Measurements from ENCODE around the gene UCKL1.
"Not testable (repeated sequence)": the region's sequence is repeated elsewhere in the genome, so short reads cannot be mapped to it uniquely, and the experiment has no call there.

The UCKL1 gene

DNA sequence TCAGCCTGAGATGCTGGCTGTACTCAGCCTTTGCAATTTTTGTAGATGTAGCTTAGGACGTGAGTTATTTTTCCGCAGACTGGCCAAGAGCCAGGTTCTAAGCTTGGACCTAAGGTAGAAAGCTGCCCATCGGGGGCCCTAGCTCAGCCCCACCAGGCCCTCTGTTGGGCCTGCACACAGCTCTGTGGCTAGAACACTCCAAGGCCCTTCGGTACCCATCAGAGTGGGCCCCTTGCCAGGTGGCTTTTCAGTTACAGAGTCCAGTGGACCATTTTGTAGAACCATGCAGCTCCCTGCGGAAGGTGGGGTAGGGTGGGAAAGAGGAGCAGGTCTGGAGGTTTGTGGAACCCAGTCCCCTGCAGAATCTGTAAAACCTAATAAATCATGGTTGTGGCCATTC lies 22.6 kb downstream of the UCKL1 start:
- Mint-ChIP-seq H3K27ac (no peak overlapping the region), H3K4me3 (no peak overlapping the region), H3K4me1 (ENCODE audit: low read depth) (peaks cover 2% of the 10 kb centered on the region), H3K36me3 (ENCODE audit: low read depth) (peaks cover 29% of the 10 kb centered on the region), H3K9me3 (no peaks in the 10 kb centered on the region), H3K27me3 (ENCODE audit: low read depth) (no peaks in the 10 kb centered on the region)

DNA sequence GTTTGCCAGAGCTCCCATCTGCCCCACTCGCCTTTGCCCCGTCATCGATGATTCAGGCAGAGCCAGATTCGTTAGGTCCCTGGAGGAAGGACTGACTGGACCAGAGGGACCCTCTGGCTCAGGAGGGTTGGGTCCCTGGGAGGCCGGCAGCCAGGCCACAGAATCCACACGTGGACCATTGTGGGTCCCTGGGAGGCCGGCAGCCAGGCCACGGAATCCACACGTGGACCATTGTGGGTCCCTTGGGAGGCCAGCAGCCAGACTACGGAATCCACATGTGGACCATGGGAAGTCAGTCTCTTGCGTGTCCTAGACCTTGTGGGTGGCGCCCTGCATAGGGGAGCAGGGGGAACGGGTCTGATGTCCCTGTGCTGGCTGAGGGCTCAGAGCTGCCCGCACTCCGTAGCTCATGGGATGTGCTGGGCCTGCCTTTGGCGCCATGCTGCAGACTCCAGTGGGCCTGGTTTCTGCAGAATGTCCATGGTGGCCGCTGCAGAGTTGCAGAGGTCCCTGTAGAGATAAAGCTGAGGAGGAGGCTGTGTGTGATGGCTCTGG lies 23.5 kb downstream of the UCKL1 start:
- no peaks in the 10 kb centered on the region for H3K27me3 Mint-ChIP-seq (ENCODE audit: low read depth)
- peaks cover 38% of the 10 kb centered on the region for H3K36me3 Mint-ChIP-seq (ENCODE audit: low read depth)
- no peak overlapping the region for H3K27ac Mint-ChIP-seq
- no peak overlapping the region for H3K4me3 Mint-ChIP-seq
- no peaks in the 10 kb centered on the region for H3K9me3 Mint-ChIP-seq
- peaks cover 2% of the 10 kb centered on the region for H3K4me1 Mint-ChIP-seq (ENCODE audit: low read depth)

DNA sequence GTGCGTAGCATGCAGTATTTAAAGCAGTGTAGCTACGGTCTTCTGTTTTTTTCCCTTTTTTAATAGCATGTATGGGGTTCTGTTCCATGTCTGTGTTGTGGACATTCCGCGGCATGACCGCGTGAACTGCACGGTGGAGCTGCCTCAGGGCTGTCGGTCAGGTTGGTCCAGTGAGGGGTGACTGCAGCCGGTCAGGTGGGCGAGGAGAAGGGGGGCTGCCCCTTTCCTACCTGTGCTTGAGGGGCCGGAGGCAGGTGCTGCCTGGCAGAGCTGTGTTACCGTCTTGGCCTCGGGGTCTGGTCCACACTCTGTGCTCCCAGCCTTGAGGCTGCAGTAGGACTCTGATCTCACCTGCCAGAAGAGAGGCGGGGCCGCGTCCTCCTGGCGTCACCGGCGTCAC lies 24.5 kb downstream of the UCKL1 start:
- Mint-ChIP-seq H3K27ac (no peak overlapping the region), H3K9me3 (no peaks in the 10 kb centered on the region), H3K4me1 (ENCODE audit: low read depth) (peaks cover 2% of the 10 kb centered on the region), H3K36me3 (ENCODE audit: low read depth) (peaks cover 40% of the 10 kb centered on the region), H3K4me3 (no peak overlapping the region), H3K27me3 (ENCODE audit: low read depth) (no peaks in the 10 kb centered on the region)

DNA sequence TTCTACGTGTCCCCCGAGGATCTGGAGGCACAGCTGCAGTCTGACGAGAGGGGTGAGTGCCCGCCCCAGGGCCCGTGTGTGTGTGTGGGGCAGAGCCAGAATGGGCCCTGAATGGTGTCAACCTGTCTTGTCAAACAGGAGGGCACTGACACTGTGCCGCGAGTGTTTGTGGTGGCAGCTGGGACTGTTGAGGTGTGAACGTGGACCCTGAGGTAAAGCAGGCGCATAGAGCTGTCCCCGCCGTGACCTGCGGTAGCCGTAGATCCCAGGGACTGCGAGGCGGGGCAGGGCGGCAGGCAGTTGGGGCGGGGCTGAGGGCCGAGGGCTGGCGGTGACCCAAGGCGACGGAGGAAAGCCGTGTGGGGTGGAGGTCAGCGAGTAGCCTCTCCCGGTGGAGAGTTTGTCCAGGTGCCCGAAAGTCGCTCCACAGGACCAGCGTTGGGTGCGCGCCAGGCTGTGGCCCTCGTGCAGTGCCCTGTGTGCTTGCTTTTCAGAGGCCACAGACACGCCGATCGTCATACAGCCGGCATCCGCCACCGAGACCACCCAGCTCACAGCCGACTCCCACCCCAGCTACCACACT lies 25.2 kb downstream of the UCKL1 start:
- H3K4me3 Mint-ChIP-seq: no peak overlapping the region

DNA sequence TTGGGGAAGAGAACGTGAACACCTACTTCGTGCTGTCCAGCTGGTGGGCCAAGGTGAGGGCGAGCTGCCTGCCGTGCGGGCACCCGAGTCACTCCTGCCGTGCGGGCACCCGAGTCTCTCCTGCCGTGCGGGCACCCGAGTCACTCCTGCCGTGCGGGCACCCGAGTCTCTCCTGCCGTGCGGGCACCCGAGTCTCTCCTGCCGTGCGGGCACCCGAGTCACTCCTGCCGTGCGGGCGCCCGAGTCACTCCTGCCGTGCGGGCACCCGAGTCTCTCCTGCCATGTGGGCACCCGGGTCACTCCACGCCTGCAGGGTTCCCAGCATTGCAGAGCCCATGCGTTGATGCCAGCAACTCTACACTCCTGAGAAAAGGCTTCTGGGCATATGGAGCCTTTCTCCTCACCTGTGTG lies 26.7 kb downstream of the UCKL1 start:
- not testable (repeated sequence) for H3K27me3 Mint-ChIP-seq (ENCODE audit: low read depth); H3K4me1 Mint-ChIP-seq (ENCODE audit: low read depth); H3K4me3 Mint-ChIP-seq; H3K9me3 Mint-ChIP-seq; H3K27ac Mint-ChIP-seq
- H3K36me3 Mint-ChIP-seq (ENCODE audit: low read depth): peaks cover 37% of the 10 kb centered on the region

More for the DNA sequence above, 25.2 kb downstream of the UCKL1 start:
- no peaks in the 10 kb centered on the region for H3K27me3 Mint-ChIP-seq (ENCODE audit: low read depth)
- peaks cover 2% of the 10 kb centered on the region for H3K4me1 Mint-ChIP-seq (ENCODE audit: low read depth)
- H3K27ac Mint-ChIP-seq: no peak overlapping the region
- H3K36me3 Mint-ChIP-seq (ENCODE audit: low read depth): peaks cover 45% of the 10 kb centered on the region
- no peaks in the 10 kb centered on the region for H3K9me3 Mint-ChIP-seq

DNA sequence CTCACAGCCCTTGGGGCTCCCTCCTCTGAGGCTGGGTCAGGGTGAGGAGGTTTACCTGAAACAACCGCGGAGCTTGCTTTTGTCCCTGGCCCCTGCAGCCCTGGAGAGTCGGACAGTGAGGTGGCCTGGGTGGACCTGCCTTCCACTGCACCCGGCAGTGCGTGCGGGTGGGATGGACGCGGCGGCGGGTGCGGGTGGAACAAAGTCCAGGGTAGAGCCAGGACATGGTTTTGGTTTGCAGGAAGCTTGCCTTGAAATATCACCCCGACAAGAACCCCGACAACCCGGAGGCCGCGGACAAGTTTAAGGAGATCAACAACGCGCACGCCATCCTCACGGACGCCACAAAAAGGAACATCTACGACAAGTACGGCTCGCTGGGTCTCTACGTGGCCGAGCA lies 27.1 kb downstream of the UCKL1 start:
- Mint-ChIP-seq H3K27me3 (ENCODE audit: low read depth) (no peaks in the 10 kb centered on the region), H3K36me3 (ENCODE audit: low read depth) (peaks cover 35% of the 10 kb centered on the region), H3K9me3 (no peaks in the 10 kb centered on the region), H3K27ac (no peak overlapping the region), H3K4me3 (no peak overlapping the region), H3K4me1 (ENCODE audit: low read depth) (peaks cover 5% of the 10 kb centered on the region)

DNA sequence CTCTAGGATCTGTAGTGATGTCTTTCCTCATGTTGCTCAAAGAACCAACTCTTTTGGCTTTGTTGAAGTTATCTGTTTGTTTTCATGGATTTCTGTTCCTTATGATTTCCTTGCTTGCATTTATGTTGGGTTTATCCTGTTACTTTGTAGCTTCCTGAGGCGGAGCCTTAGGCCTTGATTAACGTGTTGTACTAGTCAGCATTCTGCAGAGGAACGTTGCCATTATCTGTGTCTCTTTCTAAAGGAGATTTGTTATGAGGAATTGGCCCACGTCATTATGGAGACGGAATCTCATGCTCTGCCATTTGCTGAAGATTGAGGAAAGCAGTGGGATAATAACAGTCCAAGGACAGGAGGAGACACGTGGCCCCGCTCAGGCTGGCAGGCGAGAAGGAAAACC lies 29.9 kb downstream of the UCKL1 start:
- H3K36me3 Mint-ChIP-seq (ENCODE audit: low read depth): peaks cover 32% of the 10 kb centered on the region

DNA sequence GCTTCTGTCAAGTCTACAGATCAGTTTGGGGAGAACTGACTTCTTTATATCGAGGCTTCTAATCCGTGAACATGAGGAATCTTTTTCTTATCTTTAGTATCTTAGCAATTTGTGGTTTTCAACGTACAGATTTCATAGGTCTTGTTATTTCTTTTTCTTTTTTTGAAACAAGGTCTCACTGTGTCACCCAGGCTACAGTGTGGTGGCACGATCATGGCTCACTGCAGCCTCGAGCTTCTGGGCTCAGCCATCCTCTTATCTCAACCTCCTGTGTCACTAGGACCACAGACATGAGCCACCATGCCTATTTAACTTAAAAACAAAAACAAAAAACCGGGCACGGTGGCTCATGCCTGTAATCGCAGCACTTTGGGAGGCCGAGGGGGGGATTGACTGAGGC lies 32.0 kb downstream of the UCKL1 start:
- no peak overlapping the region for H3K27ac Mint-ChIP-seq
- H3K27me3 Mint-ChIP-seq (ENCODE audit: low read depth): no peaks in the 10 kb centered on the region
- no peak overlapping the region for H3K4me3 Mint-ChIP-seq
- peaks cover 9% of the 10 kb centered on the region for H3K4me1 Mint-ChIP-seq (ENCODE audit: low read depth)
- H3K9me3 Mint-ChIP-seq: no peaks in the 10 kb centered on the region
- peaks cover 23% of the 10 kb centered on the region for H3K36me3 Mint-ChIP-seq (ENCODE audit: low read depth)

More for the DNA sequence above, 29.9 kb downstream of the UCKL1 start:
- H3K4me1 Mint-ChIP-seq (ENCODE audit: low read depth): peaks cover 9% of the 10 kb centered on the region
- no peaks in the 10 kb centered on the region for H3K27me3 Mint-ChIP-seq (ENCODE audit: low read depth)
- H3K27ac Mint-ChIP-seq: no peak overlapping the region
- no peaks in the 10 kb centered on the region for H3K9me3 Mint-ChIP-seq
- no peak overlapping the region for H3K4me3 Mint-ChIP-seq

DNA sequence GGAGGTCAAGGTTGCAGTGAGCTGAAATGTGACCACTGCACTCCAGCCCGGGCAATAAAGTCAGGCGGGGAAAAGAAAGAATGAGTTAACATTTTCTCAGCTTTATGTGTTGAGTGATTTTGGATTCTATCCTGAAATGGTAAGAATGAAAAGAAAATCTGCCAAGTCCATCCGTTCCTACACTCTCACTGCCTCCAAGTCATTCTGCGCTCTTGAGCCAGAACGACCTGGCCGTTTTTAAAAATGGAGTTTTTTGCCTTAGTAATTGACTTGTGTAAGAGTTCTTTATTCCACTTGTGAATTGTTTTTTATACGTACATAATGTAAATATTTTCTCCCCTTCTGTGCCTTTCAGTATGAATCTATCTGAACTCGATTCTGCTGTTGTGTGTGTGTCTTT lies 32.6 kb downstream of the UCKL1 start:
- Mint-ChIP-seq H3K27me3 (ENCODE audit: low read depth) (no peaks in the 10 kb centered on the region), H3K36me3 (ENCODE audit: low read depth) (peaks cover 19% of the 10 kb centered on the region), H3K4me3 (no peak overlapping the region), H3K4me1 (ENCODE audit: low read depth) (peaks cover 9% of the 10 kb centered on the region), H3K27ac (no peak overlapping the region), H3K9me3 (no peaks in the 10 kb centered on the region)

DNA sequence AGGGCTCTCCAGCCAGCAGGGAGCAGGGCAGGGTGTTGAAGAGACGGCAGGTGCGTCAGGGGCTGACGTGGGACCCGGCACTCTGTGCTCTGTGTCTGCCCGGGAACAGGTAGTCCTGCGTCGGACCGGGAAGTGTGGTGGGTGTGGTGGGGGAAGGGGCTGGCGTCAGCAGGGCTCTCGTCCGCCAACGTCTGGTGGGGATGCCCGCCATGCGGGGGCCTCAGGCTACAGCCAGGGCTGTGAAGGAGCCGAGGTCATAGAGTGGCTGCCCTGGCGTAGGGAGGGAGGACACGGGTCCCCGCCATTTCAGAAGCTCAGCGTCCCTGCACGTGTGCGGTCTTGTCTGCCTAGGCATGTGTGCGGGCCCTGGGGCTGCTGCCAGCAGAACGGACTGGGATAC lies 36.0 kb downstream of the UCKL1 start:
- Mint-ChIP-seq H3K27me3 (ENCODE audit: low read depth) (no peaks in the 10 kb centered on the region), H3K27ac (no peak overlapping the region), H3K4me3 (no peak overlapping the region), H3K9me3 (peaks cover 5% of the 10 kb centered on the region), H3K4me1 (ENCODE audit: low read depth) (peaks cover 11% of the 10 kb centered on the region), H3K36me3 (ENCODE audit: low read depth) (peaks cover 10% of the 10 kb centered on the region)

DNA sequence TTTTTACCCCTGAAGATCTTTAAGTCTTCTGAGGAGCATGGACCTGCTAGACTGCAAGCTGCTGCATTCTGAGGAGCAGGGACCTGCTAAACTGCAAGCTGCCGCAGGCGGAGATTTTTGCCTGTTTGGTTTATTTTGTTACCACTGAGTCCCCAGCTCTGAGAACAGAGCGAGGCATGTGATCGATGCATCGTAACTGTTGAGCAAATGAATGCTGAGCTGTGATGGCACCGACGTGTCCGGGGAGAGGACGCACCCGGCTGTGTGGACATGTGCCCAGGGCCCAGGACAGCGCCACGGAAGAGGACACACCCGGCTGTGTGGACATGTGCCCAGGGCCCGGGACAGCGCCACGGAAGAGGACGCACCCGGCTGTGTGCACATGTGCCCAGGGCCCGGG lies 37.1 kb downstream of the UCKL1 start:
- Mint-ChIP-seq H3K4me1 (ENCODE audit: low read depth) (peaks cover 7% of the 10 kb centered on the region), H3K9me3 (peaks cover 5% of the 10 kb centered on the region), H3K36me3 (ENCODE audit: low read depth) (peaks cover 14% of the 10 kb centered on the region), H3K4me3 (no peak overlapping the region), H3K27me3 (ENCODE audit: low read depth) (no peaks in the 10 kb centered on the region), H3K27ac (no peak overlapping the region)

DNA sequence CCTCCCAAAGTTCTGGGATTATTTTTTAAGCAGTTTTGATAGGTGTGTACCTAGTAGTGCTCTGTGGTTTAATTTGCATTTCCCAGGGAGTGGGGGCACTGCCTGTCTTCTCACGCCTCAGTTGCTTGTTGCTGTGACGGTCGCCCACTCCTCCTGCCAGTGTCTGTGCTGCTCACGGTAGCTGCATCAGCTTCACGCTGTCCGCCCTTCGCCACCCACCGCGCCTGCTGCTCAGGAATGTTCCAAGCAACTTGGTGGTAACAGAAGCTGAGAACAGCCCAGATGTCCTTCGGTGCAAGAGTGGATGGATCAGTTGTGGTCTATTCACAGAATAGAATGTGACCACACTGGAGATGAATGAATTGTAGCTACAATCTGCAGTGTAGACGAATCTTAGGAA lies 38.4 kb downstream of the UCKL1 start:
- Mint-ChIP-seq H3K27ac (no peak overlapping the region), H3K4me3 (no peak overlapping the region), H3K36me3 (ENCODE audit: low read depth) (peaks cover 14% of the 10 kb centered on the region), H3K27me3 (ENCODE audit: low read depth) (no peaks in the 10 kb centered on the region), H3K4me1 (ENCODE audit: low read depth) (peaks cover 6% of the 10 kb centered on the region), H3K9me3 (peaks cover 5% of the 10 kb centered on the region)

DNA sequence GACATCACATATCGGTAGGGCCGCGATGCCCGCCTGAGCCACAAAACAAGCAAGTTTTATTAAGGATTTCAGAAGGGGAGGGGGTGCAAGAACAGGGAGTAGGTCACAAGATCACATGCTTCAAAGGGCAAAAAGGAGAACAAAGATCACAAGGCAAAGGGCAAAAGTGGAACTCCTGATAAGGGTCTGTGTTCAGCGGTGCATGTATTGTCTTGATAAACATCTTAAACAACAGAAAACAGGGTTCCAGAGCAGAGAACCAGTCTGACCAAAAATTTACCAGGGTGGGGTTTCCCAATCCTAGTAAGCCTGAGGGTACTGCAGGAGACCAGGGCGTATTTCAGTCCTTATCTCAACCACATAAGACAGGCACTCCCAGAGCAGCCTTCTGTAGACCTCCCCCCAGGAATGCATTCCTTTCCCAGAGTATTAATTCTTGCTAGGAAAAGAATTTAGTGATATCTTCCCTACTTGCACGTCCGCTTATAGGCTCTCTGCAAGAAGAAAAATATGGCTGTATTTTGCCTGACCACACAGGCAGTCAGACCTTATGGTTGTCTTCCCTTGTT lies 39.8 kb downstream of the UCKL1 start:
- not testable (repeated sequence) for H3K27ac Mint-ChIP-seq

DNA sequence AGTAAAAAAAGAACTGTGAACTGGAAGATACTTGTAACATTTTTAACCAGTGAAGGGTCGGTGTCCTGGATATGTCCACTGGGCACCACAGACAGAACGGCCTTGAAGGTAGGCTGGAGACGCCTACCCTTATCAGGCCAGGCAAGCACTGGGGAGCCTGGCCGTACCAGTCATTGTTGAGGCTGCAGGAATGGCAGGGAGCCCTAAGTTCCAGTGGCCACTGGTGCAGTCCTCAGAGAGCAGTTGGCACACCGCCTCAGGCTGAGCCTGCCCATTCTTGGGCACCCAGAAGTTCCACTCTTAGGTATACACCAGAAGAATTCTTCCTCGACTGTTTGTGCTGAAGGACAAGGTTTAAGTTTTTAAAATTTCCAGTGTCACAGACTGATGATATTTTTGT lies 40.7 kb downstream of the UCKL1 start:
- peaks cover 5% of the 10 kb centered on the region for H3K9me3 Mint-ChIP-seq
- H3K27me3 Mint-ChIP-seq (ENCODE audit: low read depth): no peaks in the 10 kb centered on the region
- H3K27ac Mint-ChIP-seq: no peak overlapping the region
- peaks cover 13% of the 10 kb centered on the region for H3K4me1 Mint-ChIP-seq (ENCODE audit: low read depth)
- H3K36me3 Mint-ChIP-seq (ENCODE audit: low read depth): peaks cover 15% of the 10 kb centered on the region
- no peak overlapping the region for H3K4me3 Mint-ChIP-seq

More for the DNA sequence above, 39.8 kb downstream of the UCKL1 start:
- peaks cover 14% of the 10 kb centered on the region for H3K36me3 Mint-ChIP-seq (ENCODE audit: low read depth)
- H3K9me3 Mint-ChIP-seq; H3K27me3 Mint-ChIP-seq (ENCODE audit: low read depth); H3K4me3 Mint-ChIP-seq; H3K4me1 Mint-ChIP-seq (ENCODE audit: low read depth): not testable (repeated sequence)

DNA sequence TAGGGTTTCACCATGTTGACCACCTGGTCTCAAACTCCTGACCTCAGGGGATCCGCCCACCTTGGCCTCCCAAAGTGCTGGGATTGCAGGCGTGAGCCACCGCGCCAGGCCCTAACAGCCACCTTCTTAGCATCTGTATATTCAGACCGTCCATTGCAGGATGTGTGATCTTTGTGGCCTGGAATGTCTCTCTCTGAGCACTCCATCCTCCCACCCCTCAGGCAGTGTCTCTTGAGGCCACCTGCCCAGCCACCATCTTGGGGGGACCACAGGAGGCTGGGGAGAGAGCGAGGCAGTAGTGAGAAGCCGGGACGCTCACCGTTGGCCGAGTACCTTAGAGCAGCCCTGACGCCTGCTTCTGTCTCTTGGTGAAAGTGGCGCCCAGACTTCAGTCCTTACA lies 42.4 kb downstream of the UCKL1 start:
- peaks cover 22% of the 10 kb centered on the region for H3K4me1 Mint-ChIP-seq (ENCODE audit: low read depth)
- H3K4me3 Mint-ChIP-seq: no peak overlapping the region
- H3K9me3 Mint-ChIP-seq: peaks cover 5% of the 10 kb centered on the region
- H3K27ac Mint-ChIP-seq: no peak overlapping the region
- peaks cover 17% of the 10 kb centered on the region for H3K36me3 Mint-ChIP-seq (ENCODE audit: low read depth)
- H3K27me3 Mint-ChIP-seq (ENCODE audit: low read depth): no peaks in the 10 kb centered on the region
